Jurkat, Clone E6-1 (cell line): ENCODE measurements around the gene TACC2.

Experiments
- DNase-seq: peaks from one replicate; pipeline ENCODE4 v3.0.0-alpha.2; 2011; ENCODE audit warnings: low read depth, low spot score
- H3K4me3 ChIP-seq: 2 replicates; pipeline ENCODE4 v1.5.1; 2011; ENCODE audit warnings: mild to moderate bottlenecking, low read length, control low read depth, moderate library complexity

Gene TACC2

GRCh38 chr10:122149561-122150505 lies 160.9 kb downstream of the TACC2 start:
- no peak for DNase-seq
- H3K4me3 ChIP-seq, result no peak overlapping the region

- no peak overlapping the region for H3K4me3 ChIP-seq
- no peak for DNase-seq
Measured at GRCh38 chr10:122151121-122151694, 162.2 kb downstream of the TACC2 start.

- no peak overlapping the region for H3K4me3 ChIP-seq
- DNase-seq, result no peak
Measured at GRCh38 chr10:122152544-122152943, 163.6 kb downstream of the TACC2 start.

- no peak overlapping the region for H3K4me3 ChIP-seq
- no peak for DNase-seq
Measured at GRCh38 chr10:122154031-122154544, 165.1 kb downstream of the TACC2 start.

GRCh38 chr10:122154545-122155366 lies 165.8 kb downstream of the TACC2 start:
- H3K4me3 ChIP-seq, result no peak overlapping the region
- no peak for DNase-seq

- no peak overlapping the region for H3K4me3 ChIP-seq
- no peak for DNase-seq
Measured at GRCh38 chr10:122157451-122157850, 168.5 kb downstream of the TACC2 start.

- no peak for DNase-seq
- no peak overlapping the region for H3K4me3 ChIP-seq
Measured at GRCh38 chr10:122158362-122158761, 169.4 kb downstream of the TACC2 start.

- no peak for DNase-seq
- H3K4me3 ChIP-seq, result no peak overlapping the region
Measured at GRCh38 chr10:122159141-122159970, 170.4 kb downstream of the TACC2 start.

GRCh38 chr10:122161795-122162194 lies 172.8 kb downstream of the TACC2 start:
- no peak overlapping the region for H3K4me3 ChIP-seq
- DNase-seq, result no peak

GRCh38 chr10:122162671-122163173 lies 173.8 kb downstream of the TACC2 start:
- no peak for DNase-seq
- H3K4me3 ChIP-seq, result no peak overlapping the region

- H3K4me3 ChIP-seq, result no peak overlapping the region
- no peak for DNase-seq
Measured at GRCh38 chr10:122163174-122164022, 174.4 kb downstream of the TACC2 start.

- no peak overlapping the region for H3K4me3 ChIP-seq
- DNase-seq, result no peak
Measured at GRCh38 chr10:122164023-122164601, 175.1 kb downstream of the TACC2 start.

- DNase-seq, result no peak
- no peak overlapping the region for H3K4me3 ChIP-seq
Measured at GRCh38 chr10:122164815-122165483, 176.0 kb downstream of the TACC2 start.

- DNase-seq, result no peak
- no peak overlapping the region for H3K4me3 ChIP-seq
Measured at GRCh38 chr10:122165484-122166276, 176.7 kb downstream of the TACC2 start.

GRCh38 chr10:122168101-122168500 lies 179.1 kb downstream of the TACC2 start:
- no peak overlapping the region for H3K4me3 ChIP-seq
- DNase-seq, result no peak
